Nephron progenitor cell (in vitro differentiated cells): Measurements from ENCODE around the gene EVA1A.

Experiments used
- DNase-seq: peaks from one replicate; pipeline ENCODE4 v3.0.0; 2021
- H3K27ac Mint-ChIP-seq: 2 replicates; pipeline ENCODE4 v1.8.0; 2021; ENCODE audit warnings: mild to moderate bottlenecking, moderate library complexity, mixed read lengths
- H3K27me3 Mint-ChIP-seq: 2 replicates; pipeline ENCODE4 v1.8.0; 2021; ENCODE audit warnings: mild to moderate bottlenecking, low read depth, mixed read lengths; ENCODE audit not compliant: poor library complexity
- H3K36me3 Mint-ChIP-seq: 2 replicates; pipeline ENCODE4 v1.8.0; 2021; ENCODE audit warnings: low read depth, mixed read lengths
- H3K4me1 Mint-ChIP-seq: 2 replicates; pipeline ENCODE4 v1.8.0; 2021; ENCODE audit warnings: mixed read lengths
- H3K4me3 Mint-ChIP-seq: 2 replicates; pipeline ENCODE4 v1.8.0; 2021; ENCODE audit warnings: mild to moderate bottlenecking, moderate library complexity, mixed read lengths
- H3K9me3 Mint-ChIP-seq: 2 replicates; pipeline ENCODE4 v1.8.0; 2021; ENCODE audit warnings: mild to moderate bottlenecking, moderate library complexity, mixed read lengths
- CTCF ChIP-seq: fragments of 200-600 bp; sonication (generic); IDR thresholded peaks from 2 replicates; pipeline ENCODE4 v1.5.0; 2021; ENCODE audit warnings: antibody characterized with exemption

The EVA1A gene

GRCh38 chr2:75512455-75513212, 48.1 kb downstream of the EVA1A start:
- no peak overlapping the region for H3K27ac Mint-ChIP-seq
- no peak for DNase-seq
- H3K4me1 Mint-ChIP-seq, result peaks cover 12% of the 10 kb centered on the region
- H3K9me3 Mint-ChIP-seq, result peaks cover 54% of the 10 kb centered on the region
- peaks cover 4% of the 10 kb centered on the region for H3K27me3 Mint-ChIP-seq
- H3K36me3 Mint-ChIP-seq, result peaks cover 95% of the 10 kb centered on the region
- TF ChIP-seq CTCF, result no peak
- H3K4me3 Mint-ChIP-seq, result no peak overlapping the region

GRCh38 chr2:75506101-75506697, 54.5 kb downstream of the EVA1A start:
- H3K27me3 Mint-ChIP-seq, result no peaks in the 10 kb centered on the region
- peaks cover 53% of the 10 kb centered on the region for H3K36me3 Mint-ChIP-seq
- DNase-seq, result no peak
- peaks cover 19% of the 10 kb centered on the region for H3K9me3 Mint-ChIP-seq
- H3K4me1 Mint-ChIP-seq, result no peaks in the 10 kb centered on the region
- no peak overlapping the region for H3K27ac Mint-ChIP-seq
- no peak overlapping the region for H3K4me3 Mint-ChIP-seq
- no peak for TF ChIP-seq CTCF

- DNase-seq, result no peak
- Mint-ChIP-seq H3K4me3 (no peak overlapping the region), H3K27ac (no peak overlapping the region), H3K4me1 (no peaks in the 10 kb centered on the region), H3K36me3 (peaks cover 43% of the 10 kb centered on the region), H3K27me3 (no peaks in the 10 kb centered on the region), H3K9me3 (peaks cover 14% of the 10 kb centered on the region)
- TF ChIP-seq CTCF, result no peak
Observed at GRCh38 chr2:75505012-75505411, 55.7 kb downstream of the EVA1A start.

- Mint-ChIP-seq H3K27ac (no peak overlapping the region), H3K36me3 (peaks cover 28% of the 10 kb centered on the region), H3K4me3 (no peak overlapping the region), H3K27me3 (no peaks in the 10 kb centered on the region), H3K9me3 (no peaks in the 10 kb centered on the region), H3K4me1 (no peaks in the 10 kb centered on the region)
- no peak for DNase-seq
- no peak for TF ChIP-seq CTCF
Observed at GRCh38 chr2:75503048-75503607, 57.6 kb downstream of the EVA1A start.

GRCh38 chr2:75500633-75501032, 60.1 kb downstream of the EVA1A start:
- Mint-ChIP-seq H3K36me3 (peaks cover 13% of the 10 kb centered on the region), H3K9me3 (no peaks in the 10 kb centered on the region), H3K4me3 (no peak overlapping the region), H3K4me1 (peaks cover 6% of the 10 kb centered on the region), H3K27ac (no peak overlapping the region), H3K27me3 (no peaks in the 10 kb centered on the region)
- TF ChIP-seq CTCF, result no peak
- DNase-seq, result no peak
